Hepatocyte (in vitro differentiated cells): Measurements from ENCODE around the gene TNRC6A. TPM values are rescaled to one million over a fixed set of nuclear protein-coding genes. Genes with fewer than 3 reads are reported as not detected.

Experiments
- DNase-seq: peaks from one replicate; pipeline ENCODE4 v3.0.0-alpha.2; 2016; ENCODE audit warnings: low spot score
- H2AFZ ChIP-seq: fragments of 200-600 bp; sonication (generic); 2 replicates; pipeline ENCODE4 v1.6.0; 2016; ENCODE audit warnings: antibody characterized with exemption, mild to moderate bottlenecking
- H3K27ac ChIP-seq: fragments of 200-600 bp; sonication (generic); 2 replicates; pipeline ENCODE4 v1.5.1; 2016; ENCODE audit warnings: mild to moderate bottlenecking
- H3K27me3 ChIP-seq: fragments of 200-600 bp; sonication (generic); 2 replicates; pipeline ENCODE4 v1.6.1; 2016
- H3K36me3 ChIP-seq: fragments of 200-600 bp; sonication (generic); replicated peaks from 2 replicates; pipeline ENCODE4 v1.5.1; 2016; ENCODE audit warnings: low read depth; ENCODE audit not compliant: insufficient read depth
- H3K4me1 ChIP-seq: fragments of 200-600 bp; sonication (generic); 2 replicates; pipeline ENCODE4 v1.5.1; 2016; ENCODE audit warnings: mild to moderate bottlenecking, moderate library complexity; ENCODE audit not compliant: insufficient read depth
- H3K4me2 ChIP-seq: fragments of 200-600 bp; sonication (generic); 2 replicates; pipeline ENCODE4 v1.6.0; 2016
- H3K4me3 ChIP-seq: fragments of 200-600 bp; sonication (generic); 2 replicates; pipeline ENCODE4 v1.5.1; 2016; ENCODE audit warnings: mild to moderate bottlenecking
- H3K79me2 ChIP-seq: fragments of 200-600 bp; sonication (generic); 2 replicates; pipeline ENCODE4 v1.6.0; 2017; ENCODE audit warnings: mild to moderate bottlenecking
- H3K9me2 ChIP-seq: fragments of 200-600 bp; sonication (generic); replicated peaks from 2 replicates; pipeline ENCODE4 v1.6.0; 2017; ENCODE audit warnings: mild to moderate bottlenecking; ENCODE audit not compliant: insufficient read depth
- H3K9me3 ChIP-seq: fragments of 200-600 bp; sonication (generic); 2 replicates; pipeline ENCODE4 v1.5.1; 2016; ENCODE audit warnings: low read depth, mild to moderate bottlenecking
- H4K20me1 ChIP-seq: fragments of 200-600 bp; sonication (generic); 2 replicates; pipeline ENCODE4 v1.6.0; 2016; ENCODE audit warnings: mild to moderate bottlenecking; ENCODE audit not compliant: insufficient read depth, poor library complexity, severe bottlenecking
- EZH2 ChIP-seq: fragments of 200-600 bp; sonication (generic); IDR thresholded peaks from 2 replicates; pipeline ENCODE4 v1.6.1; 2016; ENCODE audit warnings: antibody characterized with exemption, mild to moderate bottlenecking, borderline replicate concordance
- EZH2phosphoT487 ChIP-seq: fragments of 200-600 bp; sonication (generic); IDR thresholded peaks from one replicate; pipeline ENCODE4 v1.6.1; 2018; ENCODE audit warnings: antibody characterized with exemption, mild to moderate bottlenecking, low read depth, moderate library complexity; ENCODE audit not compliant: unreplicated experiment, severe bottlenecking
- WGBS: methylation state at CpG from one replicate; pipeline ENCODE4 v1.1.6; 2016; ENCODE audit warnings: low lambda C conversion rate; ENCODE audit errors: missing lambda C conversion rate; 5-methylcytosine and 5-hydroxymethylcytosine counted together
- polyA plus RNA-seq: library from polyadenylated mRNA; unstranded; fragments of >200 nt; fragmentation: Nextera tagmentation; extraction: Ambion mirVana; gene quantifications from 2 replicates; pipeline ENCODE4 v1.2.1, GENCODE V29; 2016
- total RNA-seq: library from RNA; depleted of rRNA; stranded (reverse); fragments of >200 nt; gene quantifications from 2 replicates; pipeline ENCODE4 v1.2.3, GENCODE V29; 2014
- TF ChIP-seq, protein P1 (sequence below): fragments of 200-600 bp; sonication (generic); IDR thresholded peaks from 2 replicates; pipeline ENCODE4 v1.5.1; 2016; ENCODE audit warnings: antibody characterized with exemption, mild to moderate bottlenecking; ENCODE audit not compliant: poor library complexity

Gene TNRC6A
- total and polyA plus RNA-seq, 2 experiments from 2014 or later, result 17.1 to 52.8 TPM

DNA sequence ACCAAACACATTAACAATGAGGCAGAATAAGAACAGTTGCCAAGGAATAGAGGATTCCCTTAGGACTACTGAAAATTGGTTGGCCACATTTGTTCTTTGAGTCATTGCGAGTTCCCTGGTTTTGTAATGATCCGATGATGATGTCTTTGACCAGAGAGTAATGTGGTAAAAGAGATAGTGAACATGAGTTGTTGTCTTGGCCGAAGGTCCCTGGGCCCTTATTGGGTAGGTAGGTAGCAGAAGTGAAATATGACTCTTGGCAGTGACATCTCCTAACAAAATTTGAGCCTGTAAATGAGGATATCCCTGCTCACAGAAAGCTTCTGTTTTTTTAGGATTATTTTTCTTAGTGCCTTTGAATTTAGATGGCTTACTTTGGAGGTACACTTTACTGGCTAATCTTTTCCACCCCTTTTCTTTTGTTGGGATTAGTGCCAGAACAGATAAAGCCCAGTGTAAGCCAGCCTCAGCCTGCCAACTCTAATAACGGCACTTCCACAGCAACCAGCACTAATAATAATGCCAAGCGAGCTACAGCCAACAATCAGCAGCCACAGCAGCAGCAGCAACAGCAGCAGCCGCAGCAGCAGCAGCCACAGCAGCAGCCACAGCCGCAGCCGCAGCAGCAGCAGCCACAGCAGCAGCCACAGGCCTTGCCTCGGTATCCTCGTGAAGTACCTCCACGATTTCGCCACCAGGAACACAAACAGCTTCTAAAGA lies 47.2 kb downstream of the TNRC6A start:
- Histone ChIP-seq H3K9me2 (no peaks in the 10 kb centered on the region), H2AFZ (no peak overlapping the region), H3K79me2 (peaks cover 63% of the 10 kb centered on the region), H3K9me3 (no peaks in the 10 kb centered on the region), H3K4me2 (no peak overlapping the region), H3K27me3 (no peaks in the 10 kb centered on the region), H3K4me3 (no peak overlapping the region), H4K20me1 (peaks cover 36% of the 10 kb centered on the region), H3K36me3 (no peaks in the 10 kb centered on the region), H3K27ac (no peak overlapping the region), H3K4me1 (no peaks in the 10 kb centered on the region)
- 94% methylated on average over 12 of the region's 12 CpGs for WGBS
- TF ChIP-seq EZH2phosphoT487, result no peak
- TF ChIP-seq EZH2, result no peak
- TF ChIP-seq, protein P1, sequence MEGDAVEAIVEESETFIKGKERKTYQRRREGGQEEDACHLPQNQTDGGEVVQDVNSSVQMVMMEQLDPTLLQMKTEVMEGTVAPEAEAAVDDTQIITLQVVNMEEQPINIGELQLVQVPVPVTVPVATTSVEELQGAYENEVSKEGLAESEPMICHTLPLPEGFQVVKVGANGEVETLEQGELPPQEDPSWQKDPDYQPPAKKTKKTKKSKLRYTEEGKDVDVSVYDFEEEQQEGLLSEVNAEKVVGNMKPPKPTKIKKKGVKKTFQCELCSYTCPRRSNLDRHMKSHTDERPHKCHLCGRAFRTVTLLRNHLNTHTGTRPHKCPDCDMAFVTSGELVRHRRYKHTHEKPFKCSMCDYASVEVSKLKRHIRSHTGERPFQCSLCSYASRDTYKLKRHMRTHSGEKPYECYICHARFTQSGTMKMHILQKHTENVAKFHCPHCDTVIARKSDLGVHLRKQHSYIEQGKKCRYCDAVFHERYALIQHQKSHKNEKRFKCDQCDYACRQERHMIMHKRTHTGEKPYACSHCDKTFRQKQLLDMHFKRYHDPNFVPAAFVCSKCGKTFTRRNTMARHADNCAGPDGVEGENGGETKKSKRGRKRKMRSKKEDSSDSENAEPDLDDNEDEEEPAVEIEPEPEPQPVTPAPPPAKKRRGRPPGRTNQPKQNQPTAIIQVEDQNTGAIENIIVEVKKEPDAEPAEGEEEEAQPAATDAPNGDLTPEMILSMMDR, result no peak
- DNase-seq, result no peak

DNA sequence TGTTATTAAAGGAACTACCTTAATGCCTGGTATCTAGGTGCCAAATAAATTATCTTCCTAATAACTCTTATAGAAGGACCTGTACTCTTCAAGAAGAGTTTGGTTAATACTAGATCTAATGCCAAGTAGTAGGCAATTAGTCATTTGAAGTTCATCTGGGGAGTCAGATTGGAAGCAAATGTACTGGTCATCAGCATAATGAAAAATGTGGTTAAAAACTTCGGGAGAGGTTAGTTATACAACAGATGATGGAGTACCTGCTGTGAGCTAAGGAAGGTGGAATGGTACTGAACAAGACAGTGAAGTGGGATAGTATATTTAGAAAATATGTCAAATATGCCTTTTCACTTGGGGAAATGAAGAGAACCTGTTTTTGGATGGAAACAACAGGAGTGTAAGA lies 49.2 kb downstream of the TNRC6A start:
- H4K20me1 ChIP-seq, result peaks cover 28% of the 10 kb centered on the region
- no peak overlapping the region for H2AFZ ChIP-seq
- H3K79me2 ChIP-seq, result peaks cover 58% of the 10 kb centered on the region
- H3K27ac ChIP-seq, result no peak overlapping the region
- TF ChIP-seq EZH2 (no peak), EZH2phosphoT487 (no peak)
- TF ChIP-seq, protein P1, result no peak
- H3K36me3 ChIP-seq, result no peaks in the 10 kb centered on the region
- H3K4me1 ChIP-seq, result no peaks in the 10 kb centered on the region
- H3K9me2 ChIP-seq, result no peaks in the 10 kb centered on the region
- WGBS, result 89% methylated on average over 1 of the region's 1 CpG
- H3K4me2 ChIP-seq, result no peak overlapping the region
- no peak for DNase-seq
- H3K9me3 ChIP-seq, result no peaks in the 10 kb centered on the region
- H3K4me3 ChIP-seq, result no peak overlapping the region
- no peaks in the 10 kb centered on the region for H3K27me3 ChIP-seq

DNA sequence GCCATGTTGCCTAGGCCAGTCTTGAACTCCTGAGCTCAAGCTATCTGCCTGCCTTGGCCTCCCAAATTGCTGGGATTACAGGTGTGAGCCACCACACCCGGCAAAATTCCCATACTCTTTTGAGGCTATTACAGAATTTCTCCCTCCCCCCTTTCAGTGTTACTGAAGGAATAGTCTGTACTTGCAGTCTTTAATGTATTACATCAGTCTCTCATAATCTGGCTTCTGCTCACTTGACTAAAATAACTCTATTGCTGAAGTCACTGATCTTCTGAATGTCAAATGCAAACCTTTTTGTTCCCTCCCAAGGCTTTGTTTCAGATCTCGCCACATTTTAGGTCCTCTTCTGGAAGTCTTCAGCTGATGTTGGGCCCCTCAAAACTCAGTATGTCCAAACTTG lies 51.8 kb downstream of the TNRC6A start:
- Histone ChIP-seq H3K27me3 (no peaks in the 10 kb centered on the region), H3K4me1 (no peaks in the 10 kb centered on the region), H3K4me3 (no peak overlapping the region), H3K36me3 (no peaks in the 10 kb centered on the region), H4K20me1 (peaks cover 27% of the 10 kb centered on the region), H2AFZ (no peak overlapping the region), H3K27ac (no peak overlapping the region), H3K4me2 (no peak overlapping the region), H3K9me3 (no peaks in the 10 kb centered on the region), H3K9me2 (no peaks in the 10 kb centered on the region), H3K79me2 (peaks cover 51% of the 10 kb centered on the region)
- 96% methylated on average over 2 of the region's 2 CpGs for WGBS
- no peak for DNase-seq
- TF ChIP-seq EZH2 (no peak), EZH2phosphoT487 (no peak)
- TF ChIP-seq, protein P1, result no peak

DNA sequence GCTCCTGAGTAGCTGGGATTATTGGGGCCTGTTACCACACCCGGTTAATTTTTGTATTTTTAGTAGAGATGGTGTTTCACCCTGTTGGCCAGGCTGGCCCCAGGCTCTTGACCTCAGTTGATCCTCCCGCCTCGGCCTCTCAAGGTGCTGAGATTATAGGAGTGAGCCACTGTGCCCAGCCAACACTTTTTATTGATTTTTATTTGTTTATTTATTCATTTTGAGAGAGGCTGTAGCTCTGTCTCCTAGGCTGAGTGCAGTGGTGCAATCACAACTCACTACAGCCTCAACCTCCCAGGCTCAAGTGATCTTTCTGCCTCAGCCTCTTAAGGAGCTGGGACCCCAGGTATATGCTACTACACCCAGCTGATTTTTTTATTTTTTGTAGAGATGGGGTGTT lies 54.7 kb downstream of the TNRC6A start:
- Histone ChIP-seq H2AFZ (no peak overlapping the region), H3K27ac (no peak overlapping the region), H3K4me2 (no peak overlapping the region), H4K20me1 (peaks cover 13% of the 10 kb centered on the region), H3K9me3 (no peaks in the 10 kb centered on the region), H3K9me2 (no peaks in the 10 kb centered on the region), H3K27me3 (no peaks in the 10 kb centered on the region), H3K36me3 (peaks cover 6% of the 10 kb centered on the region), H3K79me2 (peaks cover 43% of the 10 kb centered on the region), H3K4me3 (no peak overlapping the region), H3K4me1 (no peaks in the 10 kb centered on the region)
- TF ChIP-seq, protein P1, result no peak
- TF ChIP-seq EZH2phosphoT487 (no peak), EZH2 (no peak)
- DNase-seq, result no peak
- WGBS, result 91% methylated on average over 3 of the region's 3 CpGs
